Activated effector memory CD4-positive, alpha-beta T cell treated with anti-CD3 and anti-CD28 coated beads, Interleukin-2, amount 50 U/mL, for 16 hours (primary cell): ENCODE measurements around the gene USP14.

Source experiments
- DNase-seq: peaks from one replicate; pipeline ENCODE4 v3.0.0-alpha.2; 2020

USP14 gene

GRCh38 chr18:231563-231962 is 73.2 kb downstream of the USP14 start:
- DNase-seq, result no peak

DNA sequence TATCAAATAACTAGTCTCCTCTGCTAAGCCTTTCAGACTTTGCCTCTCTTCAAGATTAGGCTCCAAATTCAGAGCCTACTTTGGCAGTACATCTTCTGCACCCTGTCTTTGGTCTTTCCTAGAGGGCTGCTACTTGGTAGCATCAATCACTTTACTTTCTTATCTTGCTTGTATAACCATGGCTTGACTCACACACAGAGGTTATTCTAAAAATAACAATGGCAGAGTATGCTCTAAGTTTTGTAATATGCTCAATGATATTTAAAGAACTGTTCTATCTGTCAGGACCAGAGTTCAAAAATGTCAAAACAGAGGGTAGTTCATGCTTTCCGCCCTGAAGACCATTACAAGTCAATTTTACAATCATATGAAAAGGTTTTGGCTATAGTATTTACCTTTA is 81.8 kb downstream of the USP14 start:
- no peak for DNase-seq

DNA sequence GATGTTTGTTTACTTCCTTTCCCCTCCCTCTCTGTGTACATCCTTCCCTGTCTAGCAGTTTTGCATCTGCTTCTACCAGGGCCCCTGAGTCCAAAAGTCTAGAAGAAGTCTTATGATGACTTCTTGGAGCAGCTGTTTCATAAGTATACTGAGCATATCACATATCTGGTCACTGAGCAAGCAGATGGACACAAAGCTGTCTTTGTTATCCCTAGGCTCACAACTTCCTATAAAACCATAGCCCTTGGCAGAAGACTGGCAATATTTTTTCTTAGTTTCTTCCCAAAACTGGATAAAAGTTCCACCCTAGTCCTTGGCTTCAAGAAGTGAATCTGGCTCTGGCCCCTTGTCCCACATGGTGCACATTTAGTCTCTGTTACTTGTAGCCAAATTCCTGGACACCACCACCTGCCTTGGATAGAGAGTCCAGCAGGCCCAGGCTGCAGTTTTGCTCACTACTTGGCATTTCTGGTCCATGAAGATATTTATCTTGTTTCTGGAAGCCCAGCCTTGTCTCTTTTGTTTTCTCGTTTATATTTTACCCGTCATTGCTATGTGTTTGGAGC is 87.0 kb downstream of the USP14 start:
- DNase-seq, result no peak

GRCh38 chr18:248053-248452 is 89.7 kb downstream of the USP14 start:
- DNase-seq, result no peak

DNA sequence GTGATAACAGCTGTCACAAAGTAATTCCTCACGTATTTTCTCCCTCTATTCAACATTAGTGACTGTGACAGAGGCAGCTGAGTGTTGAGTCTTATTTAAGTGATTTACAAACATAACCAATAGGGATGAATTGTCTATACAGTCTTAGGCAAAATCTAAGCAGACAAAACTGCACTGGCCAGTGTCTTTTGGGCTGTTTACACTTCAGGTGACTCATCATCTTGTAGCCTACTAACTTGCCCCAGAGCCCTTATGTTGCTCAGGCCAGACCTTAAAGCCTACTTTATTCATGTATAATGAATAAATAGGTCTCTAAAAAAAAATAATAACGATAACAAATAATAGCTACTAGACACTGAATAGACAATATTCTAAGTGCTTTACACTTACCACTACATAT is 92.3 kb downstream of the USP14 start:
- no peak for DNase-seq

- no peak for DNase-seq
Measured at GRCh38 chr18:251572-251971, 93.2 kb downstream of the USP14 start.

DNA sequence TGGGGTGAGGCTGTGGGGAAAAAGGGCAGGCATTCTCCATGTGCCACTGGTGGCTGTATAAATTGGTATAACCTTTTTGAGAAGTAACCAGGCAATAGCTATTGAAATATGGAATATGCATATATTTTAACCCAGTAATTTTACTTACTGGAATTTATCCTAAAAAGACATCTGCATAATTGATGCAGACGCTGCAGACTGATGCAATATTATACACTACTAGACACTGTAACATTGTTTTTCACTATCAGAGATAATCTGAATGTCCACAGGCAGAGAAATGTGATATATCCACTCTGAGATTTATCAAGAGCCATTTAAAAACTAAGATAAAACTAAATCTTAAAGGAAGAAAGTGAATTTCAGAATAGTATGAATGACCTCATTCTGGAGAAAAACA is 94.8 kb downstream of the USP14 start:
- DNase-seq, result no peak

GRCh38 chr18:255171-255570 is 96.8 kb downstream of the USP14 start:
- no peak for DNase-seq

DNA sequence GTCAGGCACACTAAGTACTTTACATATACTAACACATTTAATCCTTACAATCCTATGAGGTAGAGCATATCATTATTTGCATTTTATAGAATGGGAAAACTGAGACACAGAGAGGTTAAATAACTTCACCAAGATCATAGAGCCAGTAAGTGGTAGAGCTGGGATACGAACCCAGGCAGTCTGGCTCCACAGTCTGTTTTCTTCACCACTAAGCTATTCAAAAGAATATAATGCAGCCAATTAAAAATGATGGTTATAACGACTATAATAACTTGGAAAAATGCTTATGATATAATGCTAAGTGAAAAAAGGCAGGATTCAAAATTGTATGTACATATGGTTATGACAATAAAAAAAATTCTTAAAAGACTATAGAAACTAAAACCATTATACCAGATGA is 102.2 kb downstream of the USP14 start:
- DNase-seq, result no peak

DNA sequence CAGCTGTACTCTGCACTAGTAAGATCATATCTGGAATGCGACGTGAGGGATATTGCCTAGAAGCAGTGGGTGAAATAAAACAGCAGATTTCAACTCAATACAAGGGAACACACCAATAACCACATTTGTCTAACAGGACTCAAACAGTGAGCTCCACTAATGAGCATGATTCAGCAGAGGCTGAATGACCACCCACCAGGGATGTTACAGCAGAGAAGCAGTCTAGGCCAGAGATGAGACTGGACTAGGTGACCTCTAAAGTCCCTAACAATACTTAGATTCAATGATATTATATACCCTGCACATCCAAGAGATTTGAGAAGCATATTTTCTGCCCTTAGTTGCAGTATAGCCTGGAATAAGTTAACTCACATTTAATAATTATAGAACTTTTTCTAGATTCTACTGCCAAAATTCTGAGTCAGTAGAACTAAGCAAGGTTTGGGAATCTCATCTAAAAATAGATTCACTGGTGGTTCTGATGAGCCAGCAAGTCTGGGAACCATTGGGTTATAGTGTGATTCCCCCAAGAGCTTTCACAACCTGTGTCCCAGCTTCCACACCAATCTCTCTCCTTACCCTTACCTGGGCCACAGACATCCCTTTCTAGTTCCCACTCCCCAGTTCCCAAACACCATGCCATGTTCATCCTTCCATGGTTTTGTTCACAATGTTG is 103.2 kb downstream of the USP14 start:
- DNase-seq, result no peak
